G401 (cell line): ENCODE results near the gene BLZF1. TPM values are rescaled to one million over a fixed set of nuclear protein-coding genes. Genes with fewer than 3 reads are reported as not detected.
A peak's percentile ranks its signal among the peaks of the same experiment; 100 is the strongest.
"Not testable (repeated sequence)": the region's sequence is repeated elsewhere in the genome, so short reads cannot be mapped to it uniquely, and the experiment has no call there.

Source experiments
- DNase-seq: peaks from one replicate; pipeline ENCODE4 v3.0.0-alpha.2; 2015; ENCODE audit warnings: low spot score
- in situ Hi-C: cut with HindIII; loops from 2 replicates; pipeline ENCODE4 v1.10.0; 2016; ENCODE audit warnings: low sequenced_read_pairs, mixed read lengths
- total RNA-seq: library from RNA; depleted of rRNA; stranded (reverse); fragments of >200 nt; shearing (Covaris generic); gene quantifications from 2 replicates; pipeline ENCODE4 v1.2.3, GENCODE V29; 2014; rRNA removed

Gene BLZF1, protein sequence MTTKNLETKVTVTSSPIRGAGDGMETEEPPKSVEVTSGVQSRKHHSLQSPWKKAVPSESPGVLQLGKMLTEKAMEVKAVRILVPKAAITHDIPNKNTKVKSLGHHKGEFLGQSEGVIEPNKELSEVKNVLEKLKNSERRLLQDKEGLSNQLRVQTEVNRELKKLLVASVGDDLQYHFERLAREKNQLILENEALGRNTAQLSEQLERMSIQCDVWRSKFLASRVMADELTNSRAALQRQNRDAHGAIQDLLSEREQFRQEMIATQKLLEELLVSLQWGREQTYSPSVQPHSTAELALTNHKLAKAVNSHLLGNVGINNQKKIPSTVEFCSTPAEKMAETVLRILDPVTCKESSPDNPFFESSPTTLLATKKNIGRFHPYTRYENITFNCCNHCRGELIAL
- total RNA-seq, result 15.7 and 20.4 TPM in 2 replicates

- peak; percentile 98 for DNase-seq
- in situ Hi-C loops, result no loop called here
Measured at GRCh38 chr1:169367686-169368405, at the start of gene BLZF1, which contains the start of gene NME7. Gene BLZF1, plus strand, starts transcription at chr1:169368195. Its CDS starts 1,328 bp downstream, at chr1:169369523. Gene NME7, minus strand, starts transcription at chr1:169367797. Its CDS starts 87 bp downstream, at chr1:169367710.

DNA sequence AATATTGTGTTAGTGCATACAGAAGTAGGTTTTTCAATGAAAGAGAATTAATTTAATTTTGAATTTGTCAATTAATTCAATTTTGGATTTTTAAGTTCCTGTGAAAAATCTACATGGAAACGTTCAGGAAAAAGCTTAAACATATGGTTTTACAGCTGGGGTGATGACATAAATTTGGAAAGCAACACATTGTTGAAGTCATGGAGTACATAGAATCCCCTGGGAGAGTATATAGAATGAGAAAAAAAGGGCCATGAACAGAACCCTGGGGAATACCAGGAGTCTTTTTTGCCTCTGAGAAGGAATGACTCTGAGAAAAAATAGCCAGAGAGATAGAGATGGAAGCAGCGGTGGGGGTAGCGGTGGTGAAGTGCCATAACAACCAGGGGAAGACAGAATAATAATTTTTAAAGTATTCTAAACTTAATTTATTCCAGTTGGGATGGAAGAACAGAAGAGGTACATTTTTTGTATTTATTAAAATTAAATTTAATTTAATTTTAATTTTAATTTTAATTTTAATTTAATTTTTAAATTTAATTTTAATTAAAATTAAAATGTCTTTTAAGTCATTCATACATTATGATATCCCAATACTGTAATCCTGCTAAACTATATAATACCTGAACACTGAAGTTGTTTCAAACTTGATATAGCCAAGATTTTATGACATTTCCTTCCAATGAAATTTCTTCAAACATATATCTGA lies 49.3 kb upstream of the BLZF1 start:
- DNase-seq, result no peak
- in situ Hi-C loops, result no loop called here

DNA sequence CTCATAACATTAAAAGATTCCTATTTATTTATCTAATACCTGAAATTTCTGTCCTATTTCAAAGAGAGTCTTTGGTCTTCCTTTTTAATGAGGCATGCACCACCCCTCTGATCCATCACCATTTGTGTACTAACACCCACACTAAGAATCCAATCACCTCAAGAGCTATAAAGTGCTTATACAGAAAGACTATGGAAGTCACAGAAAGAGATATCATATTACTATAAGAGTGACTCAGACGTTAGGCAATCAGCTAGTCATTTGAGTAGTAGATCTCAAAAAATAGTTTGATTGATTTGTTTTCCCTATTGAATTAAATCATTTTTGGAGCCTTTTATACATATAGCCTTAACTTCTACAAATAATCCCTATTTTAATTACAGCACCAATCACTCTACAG lies 46.5 kb upstream of the BLZF1 start:
- no peak for DNase-seq
- in situ Hi-C loops, result no loop called here

DNA sequence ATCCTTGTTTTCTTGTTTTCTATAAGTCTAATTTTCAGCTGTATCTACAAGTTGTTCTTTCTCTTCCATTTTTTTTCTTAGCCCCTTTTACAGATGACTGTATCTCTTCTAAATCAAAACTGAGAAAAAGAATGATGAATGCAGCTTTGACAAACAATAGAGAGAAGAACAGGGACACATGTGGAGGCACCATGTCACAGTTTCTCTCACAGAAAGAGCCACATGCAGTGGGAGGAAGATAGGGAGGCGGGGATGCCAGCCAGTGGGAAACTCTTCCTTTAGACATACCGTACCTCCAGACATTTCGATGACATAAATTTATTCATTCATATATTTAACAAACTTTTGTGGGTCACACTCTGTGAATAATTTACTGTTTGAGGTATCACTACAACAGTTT lies 45.9 kb upstream of the BLZF1 start:
- no peak for DNase-seq
- in situ Hi-C loops, result no loop called here

- in situ Hi-C loops, result no loop called here
- DNase-seq, result no peak
Measured at GRCh38 chr1:169325117-169325516, 42.9 kb upstream of the BLZF1 start.

GRCh38 chr1:169326261-169326955 lies 41.6 kb upstream of the BLZF1 start:
- in situ Hi-C loops, result no loop called here
- DNase-seq, result no peak

DNA sequence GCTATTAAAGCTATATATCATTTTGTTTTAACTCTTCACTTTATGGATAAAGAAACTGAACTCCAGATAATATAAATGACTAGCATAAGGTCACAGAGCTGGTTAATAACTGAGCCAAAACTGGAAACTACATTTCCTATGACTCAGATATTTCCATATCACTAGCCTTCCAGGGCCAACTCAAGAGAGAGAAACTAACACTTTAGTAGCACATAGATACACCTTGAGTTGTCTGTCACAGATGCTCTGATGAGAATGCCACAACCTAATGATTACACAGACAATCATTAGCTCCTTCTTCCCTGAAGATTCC lies 41.1 kb upstream of the BLZF1 start:
- in situ Hi-C loops, result no loop called here
- DNase-seq, result no peak

DNA sequence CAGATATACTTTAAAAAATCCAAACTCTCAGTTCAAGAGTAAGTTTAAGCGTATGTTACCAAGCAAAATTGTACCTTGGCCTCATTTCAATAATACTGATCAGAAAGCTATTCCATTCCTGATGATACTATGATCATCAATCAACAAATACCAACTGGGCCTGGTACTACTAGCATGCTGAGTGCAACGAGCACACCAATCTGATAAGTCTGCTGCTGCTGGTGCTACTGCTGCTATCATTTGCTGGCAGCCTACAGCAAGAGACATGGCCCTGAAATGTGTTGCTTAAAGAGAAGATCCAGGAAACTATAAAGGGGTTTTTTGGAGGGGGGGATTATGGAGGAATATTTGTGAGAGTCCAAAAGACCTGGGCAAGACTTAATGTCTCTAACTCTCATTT lies 40.1 kb upstream of the BLZF1 start:
- no peak for DNase-seq
- in situ Hi-C loops, result no loop called here

GRCh38 chr1:169329383-169329782 lies 38.6 kb upstream of the BLZF1 start:
- in situ Hi-C loops, result no loop called here
- no peak for DNase-seq

DNA sequence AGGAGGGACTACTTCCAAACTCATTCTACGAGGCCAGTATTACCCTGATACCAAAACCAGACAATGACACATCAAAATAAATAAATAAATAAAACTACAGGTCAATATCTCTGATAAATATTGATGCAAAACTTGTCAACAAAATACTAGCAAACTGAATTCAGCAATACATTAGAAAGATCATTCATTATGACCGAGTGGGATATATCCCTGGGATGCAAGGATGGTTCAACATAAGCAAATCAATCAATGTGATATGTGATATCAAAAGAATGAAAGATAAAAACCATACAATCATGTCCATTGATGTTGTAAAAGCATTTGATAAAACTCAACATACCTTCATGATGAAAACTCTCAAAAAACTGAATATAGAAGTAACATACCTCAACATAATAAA lies 37.1 kb upstream of the BLZF1 start:
- DNase-seq, result no peak
- in situ Hi-C loops, result no loop called here

GRCh38 chr1:169334727-169335126 lies 33.3 kb upstream of the BLZF1 start:
- in situ Hi-C loops, DNase-seq: not testable (repeated sequence)

DNA sequence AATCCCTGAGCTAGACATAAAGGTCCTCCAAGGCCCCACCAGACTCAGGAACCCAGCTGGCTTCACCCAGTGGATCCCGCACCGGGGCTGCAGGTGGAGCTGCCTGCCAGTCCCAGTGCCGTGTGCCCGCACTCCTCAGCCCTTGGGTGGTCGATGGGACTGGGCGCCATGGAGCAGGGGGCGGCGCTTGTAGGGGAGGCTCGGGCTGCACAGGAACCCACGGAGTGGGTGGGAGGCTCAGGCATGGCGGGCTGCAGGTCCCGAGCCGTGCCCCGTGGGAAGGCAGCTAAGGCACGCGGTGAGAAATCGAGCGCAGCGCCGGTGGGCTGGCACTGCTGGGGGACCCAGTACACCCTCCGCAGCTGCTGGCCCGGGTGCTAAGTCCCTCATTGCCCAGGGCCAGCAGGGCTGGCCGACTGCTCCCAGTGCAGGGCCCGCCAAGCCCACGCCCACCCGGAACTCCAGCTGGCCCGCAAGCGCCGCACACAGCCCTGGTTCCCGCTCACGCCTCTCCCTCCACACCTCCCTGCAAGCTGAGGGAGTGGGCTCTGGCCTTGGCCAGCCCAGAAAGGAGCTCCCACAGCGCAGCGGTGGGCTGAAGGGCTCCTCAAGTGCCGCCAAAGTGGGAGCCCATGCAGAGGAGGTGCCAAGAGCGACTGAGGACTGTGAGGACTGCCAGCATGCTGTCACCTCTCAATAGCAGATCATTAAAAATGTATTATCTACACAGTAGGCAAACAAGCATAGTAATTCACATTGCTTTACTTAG lies 30.9 kb upstream of the BLZF1 start:
- in situ Hi-C loops, DNase-seq: not testable (repeated sequence)

- in situ Hi-C loops, result no loop called here
- no peak for DNase-seq
Measured at GRCh38 chr1:169338617-169339016, 29.4 kb upstream of the BLZF1 start.

DNA sequence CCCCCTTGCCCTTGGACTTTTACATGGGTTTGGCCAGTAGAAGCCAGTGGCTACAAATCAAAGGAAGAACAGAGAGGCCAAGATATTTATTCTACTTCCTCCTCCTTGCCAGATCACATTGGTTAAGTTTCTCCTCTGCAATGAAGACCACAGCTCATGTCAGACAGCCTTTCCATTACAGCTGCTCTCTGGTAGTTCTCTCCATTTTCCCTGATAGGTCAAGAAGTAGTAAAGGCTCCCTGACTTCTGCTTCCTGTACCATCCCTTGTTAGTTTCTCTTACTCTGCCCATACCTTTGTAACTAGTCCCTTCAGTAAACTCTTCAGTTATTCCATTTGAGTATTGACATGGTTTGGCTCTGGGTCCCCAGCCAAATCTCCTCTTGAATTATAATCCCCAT lies 28.2 kb upstream of the BLZF1 start:
- DNase-seq, result no peak
- in situ Hi-C loops, result no loop called here

GRCh38 chr1:169340882-169341281 lies 27.1 kb upstream of the BLZF1 start:
- DNase-seq, result no peak
- in situ Hi-C loops, result no loop called here

GRCh38 chr1:169342096-169342495 lies 25.9 kb upstream of the BLZF1 start:
- DNase-seq, in situ Hi-C loops: not testable (repeated sequence)

DNA sequence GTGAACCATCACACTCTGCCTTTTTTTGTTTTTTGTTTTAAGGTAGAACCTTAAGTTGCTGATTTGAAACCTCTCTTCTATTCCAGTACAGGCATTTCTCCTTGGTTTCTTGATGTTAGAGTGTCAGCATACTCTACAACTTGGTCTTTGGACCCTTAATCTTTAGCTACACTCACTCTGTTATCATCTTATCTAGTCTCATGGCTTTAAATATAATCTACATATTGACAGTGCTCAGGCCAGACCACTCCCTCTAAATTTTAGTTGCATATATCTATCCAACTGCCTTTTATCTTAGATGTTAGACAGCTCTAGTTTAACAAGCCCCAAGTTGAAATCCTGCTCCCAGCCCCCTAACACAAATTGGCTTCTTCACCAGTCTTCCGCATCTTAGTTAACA lies 22.5 kb upstream of the BLZF1 start:
- in situ Hi-C loops, result no loop called here
- DNase-seq, result no peak

- DNase-seq, result no peak
- in situ Hi-C loops, result no loop called here
Measured at GRCh38 chr1:169346036-169346589, 21.9 kb upstream of the BLZF1 start.
